Kidney (tissue), 14 donors: ENCODE results near the gene SAP30L. TPM values are rescaled to one million over a fixed set of nuclear protein-coding genes. Genes with fewer than 3 reads are reported as not detected.

Experiments
- DNase-seq, 5 donors: peaks; one replicate each; pipeline ENCODE4 v3.0.0-alpha.2; 2013 to 2020
- FAIRE-seq: peaks from 2 replicates; lab custom pipeline; 2012; peaks lifted over from hg19 to GRCh38; lab: Jason Lieb, UNC
- H3K27ac ChIP-seq, 2 donors: one replicate each; pipeline ENCODE4 v1.7.0; 2013; ENCODE audit warnings: low read depth in 2 of 2, low read length in 2 of 2, inconsistent platforms in 1 of 2
- H3K27me3 ChIP-seq: one replicate; pipeline ENCODE4 v1.7.1; 2013; ENCODE audit warnings: low read length, inconsistent platforms; ENCODE audit not compliant: control insufficient read depth, insufficient read depth
- H3K36me3 ChIP-seq, 3 donors: one replicate each; pipeline versions ENCODE4 v1.7.0 to v1.7.1; 2013; ENCODE audit warnings: low read length in 3 of 3, control low read depth in 1 of 3, inconsistent platforms in 1 of 3; ENCODE audit not compliant: insufficient read depth in 3 of 3, control insufficient read depth in 2 of 3
- H3K4me1 ChIP-seq, 3 donors: one replicate each; pipeline versions ENCODE4 v1.7.0 to v1.7.1; 2013; ENCODE audit warnings: low read length in 3 of 3, inconsistent platforms in 1 of 3, low read depth in 1 of 3; ENCODE audit not compliant: control insufficient read depth in 2 of 3, insufficient read depth in 2 of 3
- H3K4me3 ChIP-seq, 3 donors: one replicate each; pipeline versions ENCODE4 v1.7.0 to v1.8.1; 2013; ENCODE audit warnings: low read length in 3 of 3, control low read depth in 1 of 3, inconsistent platforms in 1 of 3
- H3K9ac ChIP-seq, 3 donors: one replicate each; pipeline versions ENCODE4 v1.7.0 to v1.7.1; 2013; ENCODE audit warnings: low read length in 3 of 3, control low read depth in 1 of 3, inconsistent platforms in 1 of 3
- H3K9me3 ChIP-seq, 3 donors: one replicate each; pipeline versions ENCODE4 v1.7.0 to v1.7.1; 2013; ENCODE audit warnings: low read length in 3 of 3, control low read depth in 1 of 3, inconsistent platforms in 1 of 3; ENCODE audit not compliant: control insufficient read depth in 2 of 3, insufficient read depth in 1 of 3
- intact Hi-C: fragments of 100-400 bp; cut with DNase I; formaldehyde crosslinking; loops from one replicate; pipeline ENCODE4 v1.11.1; 2022
- polyA plus RNA-seq: library from polyadenylated mRNA; stranded (reverse); fragments of 350-450 nt; fragmentation: Illumina TruSeq; extraction: RNeasy Lipid Tissue Mini Kit (QIAGEN cat#74804); gene quantifications from one replicate; pipeline ENCODE4 v1.2.3, GENCODE V29; 2014; ENCODE audit warnings: low read depth, low replicate concordance; ENCODE audit not compliant: insufficient read depth
- total RNA-seq: library from RNA; stranded (reverse); fragmentation: NEBNext Ultra II Directional; extraction: Animal tissue kit (Norgen Biotek cat#: 25700); gene quantifications from one replicate; pipeline ENCODE4 v1.2.1, GENCODE V29; 2021
- TF ChIP-seq, protein P1 (sequence below): IDR thresholded peaks from 3 replicates; pipeline ENCODE4 v1.5.1; 2012; ENCODE audit warnings: mild to moderate bottlenecking, moderate library complexity, borderline replicate concordance; ENCODE audit not compliant: insufficient read depth; ENCODE audit errors: extremely low read depth
- donor health status: control.
- donor health status: control.
- donor health status: control.
- donor health status: control.
- donor health status: control.
- donor health status: DM: yes; HTN: yes; CAD: no.
- donor health status: Normal renal cell carcinoma (clear cell type).

Gene SAP30L
- total and polyA plus RNA-seq, 2 donors from 2014 or later: 30.7 to 33.0 TPM

DNA sequence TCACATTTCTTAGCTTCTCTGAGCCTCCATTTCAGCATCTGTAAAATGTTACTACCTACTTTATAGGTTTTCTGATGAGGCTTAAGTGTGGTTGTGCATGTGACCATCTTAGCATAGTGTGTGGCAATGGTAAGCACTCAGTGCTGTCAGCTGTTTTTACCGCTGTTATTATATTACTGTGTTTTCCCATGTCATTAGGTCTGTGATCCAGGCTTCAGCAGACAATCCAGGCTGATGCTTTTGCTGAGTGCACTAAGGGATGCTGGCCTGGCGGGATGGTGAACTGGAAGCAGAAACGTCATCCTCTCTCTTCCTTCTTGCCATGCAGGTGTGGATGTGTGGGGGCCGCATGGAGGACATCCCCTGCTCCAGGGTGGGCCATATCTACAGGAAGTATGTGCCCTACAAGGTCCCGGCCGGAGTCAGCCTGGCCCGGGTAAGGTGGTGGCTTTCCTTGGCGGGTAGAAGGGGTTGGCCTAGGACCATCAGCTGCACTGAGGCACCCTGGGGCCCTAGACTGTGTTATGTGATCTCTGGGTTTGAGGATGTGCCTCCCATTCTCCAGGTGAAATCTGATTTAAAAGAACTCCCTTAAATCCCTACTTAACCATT is 41.9 kb upstream of the SAP30L start:
- no peak overlapping the region for H3K27ac ChIP-seq
- no peak overlapping the region for H3K9ac ChIP-seq
- DNase-seq (no peak), FAIRE-seq (no peak)
- no peaks in the 10 kb centered on the region for H3K9me3 ChIP-seq
- H3K4me1 ChIP-seq: no peaks in the 10 kb centered on the region
- intact Hi-C loops: loop anchor here (10.0 kb wide), 1 partner anchor 219 kb away; no protein-coding TSS in a partner anchor
- H3K36me3 ChIP-seq: no peaks in the 10 kb centered on the region
- H3K27me3 ChIP-seq: no peaks in the 10 kb centered on the region
- TF ChIP-seq, protein P1, sequence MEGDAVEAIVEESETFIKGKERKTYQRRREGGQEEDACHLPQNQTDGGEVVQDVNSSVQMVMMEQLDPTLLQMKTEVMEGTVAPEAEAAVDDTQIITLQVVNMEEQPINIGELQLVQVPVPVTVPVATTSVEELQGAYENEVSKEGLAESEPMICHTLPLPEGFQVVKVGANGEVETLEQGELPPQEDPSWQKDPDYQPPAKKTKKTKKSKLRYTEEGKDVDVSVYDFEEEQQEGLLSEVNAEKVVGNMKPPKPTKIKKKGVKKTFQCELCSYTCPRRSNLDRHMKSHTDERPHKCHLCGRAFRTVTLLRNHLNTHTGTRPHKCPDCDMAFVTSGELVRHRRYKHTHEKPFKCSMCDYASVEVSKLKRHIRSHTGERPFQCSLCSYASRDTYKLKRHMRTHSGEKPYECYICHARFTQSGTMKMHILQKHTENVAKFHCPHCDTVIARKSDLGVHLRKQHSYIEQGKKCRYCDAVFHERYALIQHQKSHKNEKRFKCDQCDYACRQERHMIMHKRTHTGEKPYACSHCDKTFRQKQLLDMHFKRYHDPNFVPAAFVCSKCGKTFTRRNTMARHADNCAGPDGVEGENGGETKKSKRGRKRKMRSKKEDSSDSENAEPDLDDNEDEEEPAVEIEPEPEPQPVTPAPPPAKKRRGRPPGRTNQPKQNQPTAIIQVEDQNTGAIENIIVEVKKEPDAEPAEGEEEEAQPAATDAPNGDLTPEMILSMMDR: no peak
- no peak overlapping the region for H3K4me3 ChIP-seq

DNA sequence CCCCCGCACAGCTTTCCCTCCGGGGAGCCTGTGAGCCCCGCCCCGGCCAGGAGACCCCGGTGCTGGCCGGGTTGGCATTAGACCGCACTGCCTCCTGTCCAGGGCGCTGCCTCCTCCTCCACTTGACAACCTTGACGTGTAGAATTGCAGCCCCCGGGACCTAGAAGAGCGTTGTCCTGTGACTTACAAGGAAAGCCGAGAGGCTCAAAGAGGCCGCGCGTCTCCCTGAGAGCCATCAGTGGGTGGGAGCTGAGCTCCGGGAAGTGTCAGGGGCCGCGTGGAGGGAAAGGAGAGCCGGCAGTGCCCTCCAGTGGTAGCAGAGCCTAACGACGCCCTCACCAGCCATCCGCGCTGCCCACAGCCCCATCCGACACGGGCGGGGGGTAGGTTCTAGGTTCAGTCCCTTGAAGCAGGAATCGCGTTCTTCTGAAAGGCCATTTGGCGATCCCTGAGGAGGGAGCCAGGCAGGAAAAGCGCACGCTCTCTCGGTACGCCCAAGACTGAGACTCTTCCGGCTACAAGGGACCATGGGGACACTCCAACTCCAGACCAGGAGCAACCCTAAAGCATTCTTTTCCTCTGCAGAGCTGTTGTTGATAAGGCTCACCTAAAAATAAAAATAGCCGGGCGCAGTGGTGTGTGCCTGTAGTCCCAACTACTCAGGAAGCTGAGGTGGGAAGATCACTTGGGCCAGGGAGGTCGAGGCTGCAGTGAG is 40.6 kb upstream of the SAP30L start:
- peak overlapping the region in 1 of 3 donors; percentile 44 for H3K9ac ChIP-seq
- FAIRE-seq: no peak
- no peaks in the 10 kb centered on the region for H3K4me1 ChIP-seq
- H3K27ac ChIP-seq: no peak overlapping the region
- H3K27me3 ChIP-seq: no peaks in the 10 kb centered on the region
- no peaks in the 10 kb centered on the region for H3K9me3 ChIP-seq
- intact Hi-C loops: loop anchor here (5.0 to 10.0 kb wide), 2 partner anchors 220 to 333 kb away; no protein-coding TSS in a partner anchor
- TF ChIP-seq, protein P1: peak; percentile 90
- H3K36me3 ChIP-seq: no peaks in the 10 kb centered on the region
- peak overlapping the region; percentile 18 to 52 (median 44) for H3K4me3 ChIP-seq
- DNase-seq: peak; percentile 88 to 93 (median 90)

DNA sequence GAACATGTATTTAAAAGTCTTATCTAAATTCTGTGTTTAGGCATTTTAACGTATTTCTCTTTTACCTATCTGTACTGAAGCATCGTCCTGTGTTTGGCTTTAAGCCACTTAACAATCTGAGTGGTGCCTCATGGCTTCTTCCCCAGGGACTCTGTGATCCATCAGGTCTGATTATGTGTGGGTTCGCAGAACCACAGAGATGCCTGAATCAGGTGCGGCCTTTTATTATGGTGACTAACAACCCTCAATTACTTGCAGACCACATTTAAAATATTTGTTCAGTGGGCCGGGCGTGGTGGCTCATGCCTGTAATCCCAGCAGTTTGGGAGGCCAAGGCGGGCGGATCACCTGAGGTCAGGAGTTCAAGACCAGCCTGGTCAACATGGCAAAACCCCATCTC is 39.6 kb upstream of the SAP30L start:
- Histone ChIP-seq H3K9ac (no peak overlapping the region), H3K9me3 (no peaks in the 10 kb centered on the region), H3K27me3 (no peaks in the 10 kb centered on the region), H3K27ac (no peak overlapping the region), H3K36me3 (no peaks in the 10 kb centered on the region), H3K4me1 (no peaks in the 10 kb centered on the region), H3K4me3 (no peak overlapping the region)
- intact Hi-C loops: loop anchor here (5.0 to 10.0 kb wide), 2 partner anchors 221 to 334 kb away; no protein-coding TSS in a partner anchor
- FAIRE-seq: no peak
- DNase-seq: no peak
- TF ChIP-seq, protein P1: no peak
